GM21381 (cell line): ENCODE measurements around the gene ERAP2.
"Not testable (repeated sequence)": the region's sequence is repeated elsewhere in the genome, so short reads cannot be mapped to it uniquely, and the experiment has no call there.

Experiments used
- ATAC-seq: cut with Tn5 transposase; IDR thresholded peaks from one replicate; pipeline ENCODE4 v1.9.1; 2021; ENCODE audit warnings: mild to moderate bottlenecking, moderate library complexity; ENCODE audit not compliant: unreplicated experiment

Gene ERAP2

GRCh38 chr5:96876292-96876850, at the start of gene ERAP2:
ERAP2 (plus strand) TSS chr5:96876500; CDS start chr5:96879686, 3,186 bp downstream.
- peak; percentile 60 for ATAC-seq

- ATAC-seq, result no peak
These were observed 47.0 kb upstream of the ERAP2 start for GRCh38 chr5:96829297-96829696.

GRCh38 chr5:96834016-96834415, 42.3 kb upstream of the ERAP2 start:
- no peak for ATAC-seq

- ATAC-seq, result no peak
These were observed 40.5 kb upstream of the ERAP2 start for GRCh38 chr5:96835791-96836191.

- ATAC-seq, result no peak
These were observed 39.5 kb upstream of the ERAP2 start for GRCh38 chr5:96836817-96837216.

GRCh38 chr5:96837303-96837702, 39.0 kb upstream of the ERAP2 start:
- no peak for ATAC-seq

GRCh38 chr5:96838201-96839070, 37.9 kb upstream of the ERAP2 start:
- no peak for ATAC-seq

- ATAC-seq, result no peak
These were observed 37.2 kb upstream of the ERAP2 start for GRCh38 chr5:96839071-96839592.

- not testable (repeated sequence) for ATAC-seq
These were observed 34.4 kb upstream of the ERAP2 start for GRCh38 chr5:96841931-96842330.

GRCh38 chr5:96843140-96843539, 33.2 kb upstream of the ERAP2 start:
- ATAC-seq, result no peak

GRCh38 chr5:96844481-96844990, 31.8 kb upstream of the ERAP2 start:
- no peak for ATAC-seq

GRCh38 chr5:96851312-96852062, 24.8 kb upstream of the ERAP2 start:
- ATAC-seq, result no peak

GRCh38 chr5:96852759-96853158, 23.5 kb upstream of the ERAP2 start:
- no peak for ATAC-seq

GRCh38 chr5:96854067-96854466, 22.2 kb upstream of the ERAP2 start:
- no peak for ATAC-seq

GRCh38 chr5:96855031-96855872, 21.0 kb upstream of the ERAP2 start:
- no peak for ATAC-seq

GRCh38 chr5:96856371-96856770, 19.9 kb upstream of the ERAP2 start:
- ATAC-seq, result no peak

GRCh38 chr5:96857454-96857853, 18.8 kb upstream of the ERAP2 start:
- no peak for ATAC-seq

GRCh38 chr5:96857924-96858323, 18.4 kb upstream of the ERAP2 start:
- ATAC-seq, result no peak

- no peak for ATAC-seq
These were observed 16.9 kb upstream of the ERAP2 start for GRCh38 chr5:96859375-96859774.

GRCh38 chr5:96861076-96861475, 15.2 kb upstream of the ERAP2 start:
- ATAC-seq, result no peak
